Tibial nerve (tissue), 3 donors: ENCODE data around the gene TREX2.

ENCODE experiments used
- POLR2A ChIP-seq, 2 donors: fragments of 450-650 bp; IDR thresholded peaks; one replicate each; pipeline ENCODE4 v1.6.1; 2017; ENCODE audit warnings: antibody characterized with exemption in 2 of 2, mild to moderate bottlenecking in 2 of 2, moderate library complexity in 2 of 2
- TF ChIP-seq, protein P1 (sequence below), 5 experiments: fragments of 200-600 bp in 3 of 5; fragments of 450-650 bp in 2 of 5; sonication (generic) in 3 of 5; IDR thresholded peaks; one replicate each; pipeline ENCODE4 v1.5.1; 2016 to 2019; ENCODE audit warnings: antibody characterized with exemption in 5 of 5, mild to moderate bottlenecking in 3 of 5, moderate library complexity in 2 of 5

DNA sequence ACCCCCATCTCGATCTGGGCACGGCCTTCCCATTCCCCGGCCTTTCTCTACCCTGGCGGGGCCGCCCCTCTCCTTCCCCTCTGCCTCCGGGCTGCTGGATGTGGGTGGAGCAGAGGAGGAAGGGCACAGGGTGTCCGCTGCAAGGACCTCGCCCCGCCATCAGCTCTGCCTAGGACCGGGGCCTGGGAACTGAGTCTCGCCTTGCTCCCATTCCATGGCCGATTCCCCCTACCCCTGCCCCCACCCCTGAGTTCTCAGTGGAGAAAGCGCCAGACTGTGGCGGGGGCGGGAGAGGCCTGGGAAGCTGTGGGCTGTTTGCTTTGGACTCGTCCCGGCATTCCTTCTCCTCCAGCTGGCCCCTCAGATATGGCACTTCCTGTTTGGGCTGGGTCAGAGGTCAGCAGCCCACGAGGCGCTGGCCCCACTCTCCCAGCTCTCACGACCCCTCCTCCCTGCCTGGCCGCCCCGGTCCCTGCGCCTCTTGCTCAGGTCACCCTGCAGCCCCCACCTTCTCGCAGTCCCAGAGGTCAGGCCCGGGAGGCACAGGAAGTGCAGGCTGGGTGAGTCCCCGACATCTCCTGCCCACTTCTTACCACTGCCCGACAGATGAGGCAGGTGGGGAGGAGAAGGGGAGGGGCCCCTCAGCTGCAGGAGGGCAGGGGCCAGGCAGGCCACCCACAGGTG lies 42.5 kb upstream of the TREX2 start:
- no peak for TF ChIP-seq POLR2A (IDR thresholded peaks at IDR 0.05)
- TF ChIP-seq, protein P1, sequence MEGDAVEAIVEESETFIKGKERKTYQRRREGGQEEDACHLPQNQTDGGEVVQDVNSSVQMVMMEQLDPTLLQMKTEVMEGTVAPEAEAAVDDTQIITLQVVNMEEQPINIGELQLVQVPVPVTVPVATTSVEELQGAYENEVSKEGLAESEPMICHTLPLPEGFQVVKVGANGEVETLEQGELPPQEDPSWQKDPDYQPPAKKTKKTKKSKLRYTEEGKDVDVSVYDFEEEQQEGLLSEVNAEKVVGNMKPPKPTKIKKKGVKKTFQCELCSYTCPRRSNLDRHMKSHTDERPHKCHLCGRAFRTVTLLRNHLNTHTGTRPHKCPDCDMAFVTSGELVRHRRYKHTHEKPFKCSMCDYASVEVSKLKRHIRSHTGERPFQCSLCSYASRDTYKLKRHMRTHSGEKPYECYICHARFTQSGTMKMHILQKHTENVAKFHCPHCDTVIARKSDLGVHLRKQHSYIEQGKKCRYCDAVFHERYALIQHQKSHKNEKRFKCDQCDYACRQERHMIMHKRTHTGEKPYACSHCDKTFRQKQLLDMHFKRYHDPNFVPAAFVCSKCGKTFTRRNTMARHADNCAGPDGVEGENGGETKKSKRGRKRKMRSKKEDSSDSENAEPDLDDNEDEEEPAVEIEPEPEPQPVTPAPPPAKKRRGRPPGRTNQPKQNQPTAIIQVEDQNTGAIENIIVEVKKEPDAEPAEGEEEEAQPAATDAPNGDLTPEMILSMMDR (IDR thresholded peaks at IDR 0.05) = no peak
